ENCODE results near the gene MUCL1.
"Not testable (repeated sequence)": the region's sequence is repeated elsewhere in the genome, so short reads cannot be mapped to it uniquely, and the experiment has no call there.

Gene MUCL1
- total RNA-seq, result 0 to 0.04 reads per million in 2 donors

- no peak for DNase-seq
These were observed at the start of gene MUCL1 for GRCh38 chr12:54853933-54854538. Gene MUCL1, plus strand, starts transcription at chr12:54854516. Its CDS starts 67 bp downstream, at chr12:54854583.

DNA sequence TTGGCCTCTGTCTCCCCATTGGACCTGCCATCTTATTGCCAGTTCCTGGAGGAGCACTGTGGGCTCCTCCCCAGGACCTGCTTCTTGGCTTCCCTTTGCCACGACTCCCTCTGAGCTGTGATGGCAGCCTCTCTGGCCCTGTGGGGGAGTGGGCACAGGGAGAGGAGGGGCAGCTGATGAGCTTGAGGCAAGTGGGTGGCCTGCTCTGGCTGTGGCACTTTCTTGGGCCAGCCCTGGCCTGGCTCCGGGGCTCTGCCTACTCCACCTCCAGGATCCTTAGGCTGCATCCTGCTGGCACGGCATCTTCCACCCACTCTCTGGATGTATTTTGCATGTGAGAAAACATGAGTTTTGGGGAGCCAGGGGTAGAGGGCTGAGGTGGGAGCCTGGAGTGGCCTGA lies 32.6 kb upstream of the MUCL1 start:
- no peak for DNase-seq

GRCh38 chr12:54824402-54824801 lies 29.9 kb upstream of the MUCL1 start:
- DNase-seq, result no peak

GRCh38 chr12:54829511-54829910 lies 24.8 kb upstream of the MUCL1 start:
- no peak for DNase-seq

DNA sequence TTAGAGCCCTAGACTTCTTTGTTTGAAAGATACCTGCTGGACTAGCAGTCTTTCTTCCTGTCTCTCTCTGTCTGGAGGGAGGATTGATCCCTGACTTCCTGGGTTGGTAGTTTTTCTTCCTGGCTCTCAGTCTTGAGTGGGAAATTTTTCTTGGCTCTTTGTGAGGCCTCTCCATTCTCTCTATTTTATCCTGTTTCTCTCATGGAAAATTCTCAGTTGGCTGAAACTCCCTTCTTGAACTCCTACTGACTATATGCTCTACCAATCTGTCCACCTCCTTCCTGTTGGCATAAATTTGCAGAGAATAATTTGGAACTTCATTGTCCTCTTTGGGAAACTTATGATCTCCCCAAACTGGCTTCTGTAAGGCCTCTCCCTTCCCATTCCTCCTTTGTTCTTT lies 24.1 kb upstream of the MUCL1 start:
- no peak for DNase-seq

DNA sequence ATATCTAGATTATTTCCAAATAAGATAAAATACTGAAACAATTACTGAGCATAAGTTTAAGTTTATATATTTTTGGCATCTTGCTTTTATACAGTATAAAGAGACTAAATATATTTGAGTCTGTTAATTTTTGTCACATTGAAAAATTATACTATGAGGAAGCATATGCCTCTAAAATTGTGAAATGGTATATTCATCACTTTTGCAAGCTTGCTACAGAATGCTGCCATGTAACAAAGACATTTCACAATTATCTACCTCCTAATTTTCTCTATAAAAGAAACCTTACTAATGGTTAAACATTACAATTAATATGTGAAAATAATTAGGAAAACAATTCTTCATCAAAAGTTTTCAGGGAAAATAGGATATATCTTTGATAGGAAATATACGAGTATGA lies 22.7 kb upstream of the MUCL1 start:
- no peak for DNase-seq

DNA sequence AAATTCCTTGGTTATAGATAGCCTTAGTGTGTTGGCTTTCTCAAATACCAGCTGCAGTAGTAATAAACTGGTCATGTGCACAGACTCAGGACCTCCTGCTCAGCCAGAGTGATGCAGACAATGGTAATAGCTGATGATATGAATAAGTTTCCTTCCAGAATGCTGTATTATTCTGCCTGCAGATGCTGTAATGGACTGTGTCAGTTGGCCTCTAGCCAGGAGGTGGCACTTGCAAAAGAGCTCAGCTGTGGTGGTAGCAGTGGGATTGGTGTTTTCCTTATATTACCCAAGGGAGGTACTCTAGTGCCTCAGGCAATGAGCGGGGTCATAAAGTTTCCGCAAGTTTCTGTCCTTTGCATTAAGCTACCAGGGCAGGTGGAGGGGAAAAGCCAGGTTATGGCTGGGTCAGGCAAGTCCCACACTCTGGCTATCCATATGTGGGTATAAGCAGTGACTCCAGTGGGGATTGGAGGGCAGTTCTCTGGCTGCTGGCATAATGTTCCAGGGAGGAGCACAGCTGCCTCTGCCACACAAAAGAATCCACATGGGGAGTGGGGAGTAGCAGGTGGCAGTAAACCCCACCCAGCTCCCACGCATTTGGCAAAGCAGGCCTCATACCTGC lies 14.0 kb upstream of the MUCL1 start:
- no peak for DNase-seq

DNA sequence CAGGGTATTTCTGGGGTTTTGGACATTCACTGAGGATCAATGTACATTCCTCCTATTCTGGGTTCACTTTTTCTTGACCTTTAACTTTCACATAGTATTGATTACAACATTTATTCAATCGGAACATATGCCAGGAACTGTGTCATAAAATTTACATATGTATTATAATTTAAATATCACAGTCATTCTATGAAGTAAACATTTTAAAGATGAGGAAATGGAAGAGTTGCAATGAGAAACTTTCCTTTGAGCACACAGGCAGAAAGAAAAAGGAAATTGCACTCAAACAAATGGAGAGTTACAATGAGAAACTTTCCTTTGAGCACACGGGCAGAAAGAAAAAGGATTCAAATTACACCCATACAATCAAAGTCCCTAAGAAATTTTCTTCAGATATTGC lies 3.1 kb downstream of the MUCL1 start:
- no peak for DNase-seq

DNA sequence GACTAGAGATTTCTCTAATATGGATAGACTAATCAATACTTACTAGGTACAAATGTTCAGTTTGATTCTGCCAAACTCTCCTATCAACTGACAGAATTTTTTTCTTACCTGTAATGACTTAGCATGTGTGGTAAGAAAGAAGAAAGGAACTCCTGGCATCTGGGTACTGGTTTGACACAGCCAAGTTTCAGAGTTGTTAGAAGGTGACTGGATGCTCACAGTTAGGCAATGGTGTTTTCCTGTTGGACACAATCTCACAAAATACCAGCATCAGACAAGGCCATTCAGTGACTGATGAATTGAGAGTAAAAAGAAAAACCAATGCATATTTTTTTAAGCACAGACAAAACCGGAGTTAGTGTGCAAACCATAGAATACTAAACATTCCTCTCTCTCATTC lies 4.2 kb downstream of the MUCL1 start:
- DNase-seq, result no peak

- no peak for DNase-seq
These were observed 5.2 kb downstream of the MUCL1 start for GRCh38 chr12:54859502-54859901.

DNA sequence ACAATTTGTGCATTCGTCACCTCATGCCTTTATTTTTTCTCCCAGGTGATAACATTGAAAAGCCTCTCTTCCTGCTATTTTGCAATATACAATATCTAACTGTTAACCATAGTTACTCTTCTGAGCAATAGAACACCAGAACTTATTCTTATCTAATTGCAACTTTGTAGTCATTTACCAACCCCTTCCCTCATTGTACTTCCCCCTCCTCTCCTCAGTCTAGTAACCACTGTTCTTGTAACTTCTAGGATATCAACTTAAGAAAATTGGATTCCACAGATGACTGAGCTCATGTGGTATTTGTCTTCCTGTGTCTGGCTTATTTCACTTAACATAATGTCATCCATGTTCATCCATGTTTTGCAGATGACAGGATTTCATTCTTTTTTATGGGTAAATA lies 7.6 kb downstream of the MUCL1 start:
- no peak for DNase-seq

GRCh38 chr12:54863948-54864618 lies 9.8 kb downstream of the MUCL1 start:
- DNase-seq, result no peak

DNA sequence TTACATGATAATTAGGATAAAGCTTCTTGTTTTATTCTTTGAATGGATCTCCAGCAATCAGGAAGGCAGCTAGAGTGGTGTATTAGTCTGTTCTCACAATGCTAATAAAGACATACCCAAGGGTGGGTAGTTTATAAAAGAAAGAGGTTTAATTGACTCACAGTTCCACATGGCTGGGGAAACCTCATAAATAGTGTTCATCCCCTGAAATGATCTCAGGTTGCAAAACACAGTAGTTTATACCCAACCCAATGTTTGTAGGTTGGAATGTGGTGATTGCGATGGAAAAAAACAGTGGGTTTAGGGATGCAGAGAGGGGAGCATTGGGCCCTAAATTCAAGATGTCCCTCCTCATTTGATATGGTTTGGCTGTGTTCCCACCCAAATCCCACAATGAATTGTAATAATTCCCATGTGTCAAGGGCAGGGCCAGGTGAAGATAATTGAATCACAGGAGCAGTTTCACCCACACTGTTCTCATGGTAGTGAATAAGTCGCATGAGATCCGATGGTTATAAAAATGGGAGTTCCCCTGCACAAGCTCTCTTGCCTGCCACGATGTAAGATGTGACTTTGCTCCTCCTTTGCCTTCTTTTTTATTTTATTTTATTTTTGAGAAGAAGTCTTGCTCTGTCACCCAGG lies 11.5 kb downstream of the MUCL1 start:
- no peak for DNase-seq

GRCh38 chr12:54868690-54869089 lies 14.4 kb downstream of the MUCL1 start:
- no peak for DNase-seq

- DNase-seq, result no peak
These were observed 15.7 kb downstream of the MUCL1 start for GRCh38 chr12:54870048-54870447.

GRCh38 chr12:54870617-54871016 lies 16.3 kb downstream of the MUCL1 start:
- DNase-seq, result no peak

- DNase-seq, result no peak
These were observed 24.8 kb downstream of the MUCL1 start for GRCh38 chr12:54879150-54879549.

DNA sequence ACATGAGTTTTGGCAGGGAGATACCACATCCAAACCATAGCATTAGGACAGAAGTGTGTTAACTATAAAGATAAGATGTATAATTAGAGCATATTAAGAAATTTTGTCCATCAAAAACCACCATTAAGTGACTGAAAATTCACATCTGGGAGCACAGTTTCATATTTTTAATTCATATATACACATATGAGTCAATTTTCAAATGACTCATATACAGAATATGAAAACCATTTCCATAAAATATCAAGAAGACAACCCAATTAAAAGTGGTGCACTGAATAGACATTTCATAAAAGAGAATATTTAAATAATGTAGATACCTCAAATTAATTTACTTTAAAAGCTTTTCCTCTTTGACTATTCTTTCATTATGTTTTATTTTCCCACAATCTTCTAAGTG lies 25.3 kb downstream of the MUCL1 start:
- no peak for DNase-seq

DNA sequence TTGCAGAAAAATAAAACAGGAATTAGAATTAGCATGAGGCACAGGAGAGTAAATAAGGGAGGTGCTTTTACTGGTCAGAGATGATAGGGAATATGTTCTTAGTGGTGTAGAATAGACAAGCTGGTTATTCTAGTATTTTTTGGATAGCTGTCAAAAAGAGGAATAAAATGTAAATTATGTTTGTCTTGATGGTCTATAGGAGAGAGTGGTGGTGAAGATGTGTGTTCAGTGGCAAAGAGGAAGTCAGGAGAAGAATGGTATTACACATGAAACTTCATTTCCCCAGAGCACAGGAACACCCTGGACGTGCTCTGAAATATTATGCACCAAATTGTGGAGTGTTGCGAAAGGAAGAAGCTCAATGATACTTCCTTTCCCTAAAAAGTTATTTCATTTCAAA lies 27.8 kb downstream of the MUCL1 start:
- no peak for DNase-seq

DNA sequence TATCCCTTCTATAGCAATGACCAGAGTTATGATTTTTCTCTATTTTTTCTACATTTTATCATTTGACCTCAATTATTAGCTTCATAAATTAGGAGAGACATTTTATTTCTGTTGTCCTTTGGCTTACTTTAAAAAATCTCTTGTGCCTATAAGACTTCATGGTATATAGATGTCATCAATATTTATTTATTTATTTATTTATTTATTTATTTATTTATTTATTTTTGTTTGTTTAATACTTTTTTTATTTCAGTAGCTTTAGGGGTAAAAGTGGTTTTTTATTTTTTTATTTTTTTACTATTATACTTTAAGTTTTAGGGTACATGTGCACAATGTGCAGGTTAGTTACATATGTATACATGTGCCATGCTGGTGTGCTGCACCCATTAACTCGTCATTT lies 28.3 kb downstream of the MUCL1 start:
- DNase-seq, result not testable (repeated sequence)

- not testable (repeated sequence) for DNase-seq
These were observed 34.1 kb downstream of the MUCL1 start for GRCh38 chr12:54888428-54888827.

DNA sequence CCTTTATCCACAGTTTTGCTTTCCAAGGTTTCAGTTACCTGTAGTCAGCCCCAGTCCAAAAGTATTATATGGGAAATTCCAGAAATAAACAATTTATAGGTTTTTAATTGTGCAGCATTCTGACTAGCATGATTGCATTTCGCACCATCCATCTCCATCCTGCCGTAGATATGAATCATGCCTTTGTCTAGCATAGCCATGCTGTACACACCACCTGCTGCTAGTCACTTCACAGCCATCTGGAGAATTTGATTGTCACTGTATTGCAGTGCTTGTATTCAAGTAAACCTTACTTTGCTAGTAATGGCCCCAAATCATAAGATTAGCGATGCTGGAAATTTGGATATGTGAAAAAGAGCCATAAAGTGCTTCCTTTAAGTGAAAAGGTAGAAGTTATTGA lies 36.0 kb downstream of the MUCL1 start:
- no peak for DNase-seq

DNA sequence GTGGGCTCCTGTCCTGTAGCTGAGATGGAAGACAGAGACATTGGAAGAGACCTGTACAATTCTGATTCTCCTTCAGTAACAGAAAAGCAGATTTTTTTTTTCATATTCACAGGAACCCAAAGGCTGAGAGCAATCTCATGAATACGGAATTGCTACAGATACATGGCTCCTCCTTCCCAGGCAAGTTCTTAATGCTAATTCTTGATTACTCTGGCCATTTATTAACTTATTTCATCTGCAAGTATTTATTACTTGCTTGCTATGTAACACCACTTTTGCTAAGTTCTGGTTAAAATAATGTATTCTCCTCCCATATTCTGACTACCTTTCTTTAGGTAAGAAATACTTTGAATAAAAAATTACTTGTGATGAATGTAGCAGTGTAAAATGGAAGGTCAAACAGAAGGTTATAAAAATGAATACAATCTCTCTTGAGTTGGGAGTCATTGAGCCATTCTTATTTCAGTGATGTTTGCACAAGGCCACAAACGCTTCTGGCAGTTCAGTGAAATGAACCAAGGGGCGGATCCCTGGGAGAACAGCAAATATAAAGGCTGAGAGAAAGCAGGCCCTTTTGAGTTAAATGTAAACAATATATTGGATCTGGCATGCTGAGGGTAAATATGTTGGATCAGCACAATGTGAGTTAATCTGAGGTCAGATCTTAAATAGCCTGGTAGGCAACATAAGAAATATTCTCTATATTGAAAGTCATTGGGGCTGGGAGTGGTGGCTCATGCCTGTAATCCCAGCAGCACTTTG lies 37.6 kb downstream of the MUCL1 start:
- no peak for DNase-seq
